HepG2 (cell line): Measurements from ENCODE around the gene FN1. TPM values are rescaled to one million over a fixed set of nuclear protein-coding genes. Genes with fewer than 3 reads are reported as not detected.

ENCODE experiments used
- ARNTL ChIP-seq: sonication (generic); formaldehyde crosslinking; IDR thresholded peaks from 2 replicates; pipeline ENCODE4 v1.4.0; 2020; ENCODE audit warnings: mild to moderate bottlenecking, missing genetic modification reagents
- BORCS8-MEF2B ChIP-seq: sonication (generic); formaldehyde crosslinking; IDR thresholded peaks from 2 replicates; pipeline ENCODE4 v1.8.0; 2022; ENCODE audit warnings: mild to moderate bottlenecking, missing genetic modification reagents
- FOXA3 ChIP-seq: IDR thresholded peaks from 2 replicates; pipeline ENCODE4 v1.6.1; 2016; ENCODE audit warnings: missing genetic modification reagents, missing compliant biosample characterization
- NKX3-1 ChIP-seq: sonication (generic); formaldehyde crosslinking; IDR thresholded peaks from 2 replicates; pipeline ENCODE4 v1.5.0; 2020; ENCODE audit warnings: missing genetic modification reagents
- RARA ChIP-seq: IDR thresholded peaks from 2 replicates; pipeline ENCODE4 v1.6.1; 2016; ENCODE audit warnings: missing genetic modification reagents, missing compliant biosample characterization
- RBFOX2 ChIP-seq: fragments of 200-400 bp; formaldehyde crosslinking; IDR thresholded peaks from 2 replicates; pipeline ENCODE4 v1.6.1; 2017; ENCODE audit warnings: low read depth, mild to moderate bottlenecking, low read length
- SP4 ChIP-seq: sonication (generic); formaldehyde crosslinking; IDR thresholded peaks from 2 replicates; pipeline ENCODE4 v1.8.1; 2023; ENCODE audit warnings: mild to moderate bottlenecking, missing genetic modification reagents
- ZFP82 ChIP-seq: sonication (generic); formaldehyde crosslinking; IDR thresholded peaks from 2 replicates; pipeline ENCODE4 v1.5.1; 2020; ENCODE audit warnings: mild to moderate bottlenecking, missing genetic modification reagents, borderline replicate concordance
- ZFY ChIP-seq: sonication (generic); formaldehyde crosslinking; IDR thresholded peaks from 2 replicates; pipeline ENCODE4 v1.4.0; 2020; ENCODE audit warnings: missing genetic modification reagents
- ZKSCAN1 ChIP-seq: fragments of 150-350 bp; IDR thresholded peaks from 2 replicates; pipeline ENCODE4 v1.6.1; 2014; ENCODE audit warnings: low read length
- ZMAT3 ChIP-seq: sonication (generic); formaldehyde crosslinking; conservative IDR thresholded peaks from 2 replicates; pipeline ENCODE4 v1.7.0; 2021; ENCODE audit warnings: missing genetic modification reagents
- ZMYM4 ChIP-seq: sonication (generic); formaldehyde crosslinking; IDR thresholded peaks from 2 replicates; pipeline ENCODE4 v1.8.1; 2023; ENCODE audit warnings: mild to moderate bottlenecking, missing genetic modification reagents
- ZNF83 ChIP-seq: sonication (generic); formaldehyde crosslinking; IDR thresholded peaks from 2 replicates; pipeline ENCODE4 v1.4.0; 2020; ENCODE audit warnings: missing genetic modification reagents, mild to moderate bottlenecking, borderline replicate concordance
- polyA plus RNA-seq, 8 experiments: library from polyadenylated mRNA; depleted of rRNA in 3 of 8; stranded (reverse) in 7 of 8; unstranded in 1 of 8; fragments of >200 nt; fragmentation: Illumina TruSeq in 4 of 8; extraction: Trizol in 4 of 8; gene quantifications; 2 replicates each; pipeline versions ENCODE4 v1.2.1 to v1.2.3, GENCODE V29; 2011 to 2016; ENCODE audit warnings: low read depth in 4 of 8, missing spikeins in 1 of 8, mixed read lengths in 1 of 8; ENCODE audit not compliant: insufficient read depth in 1 of 8
- total RNA-seq, 5 experiments: library from RNA; depleted of rRNA; stranded (reverse); fragments of >200 nt; fragmentation: Illumina TruSeq; extraction: Trizol; gene quantifications; 2 replicates each; pipeline ENCODE4 v1.2.3, GENCODE V29; 2016; ENCODE audit warnings: low read depth in 1 of 5
- TF ChIP-seq, protein P1 (sequence below): sonication (generic); formaldehyde crosslinking; IDR thresholded peaks from 2 replicates; pipeline ENCODE4 v1.4.0; 2020; ENCODE audit warnings: missing genetic modification reagents
- TF ChIP-seq, protein P2 (sequence below): sonication (generic); formaldehyde crosslinking; IDR thresholded peaks from 2 replicates; pipeline ENCODE4 v1.4.0; 2020; ENCODE audit warnings: missing genetic modification reagents
- TF ChIP-seq, protein P3 (sequence below): sonication (generic); formaldehyde crosslinking; IDR thresholded peaks from 2 replicates; pipeline ENCODE4 v1.5.1; 2020; ENCODE audit warnings: mild to moderate bottlenecking, missing genetic modification reagents
- TF ChIP-seq, protein P4 (sequence below): sonication (generic); formaldehyde crosslinking; IDR thresholded peaks from 2 replicates; pipeline ENCODE4 v1.4.0; 2020; ENCODE audit warnings: missing genetic modification reagents
- TF ChIP-seq, protein P5 (sequence below): sonication (generic); formaldehyde crosslinking; IDR thresholded peaks from 2 replicates; pipeline ENCODE4 v1.8.1; 2023; ENCODE audit warnings: mild to moderate bottlenecking, missing genetic modification reagents

The FN1 gene
- total and polyA plus RNA-seq, 2 of the 13 experiments (the other 11 are each of a cell fraction or from before 2014, with no cell fraction given) = 1,847 to 6,471 TPM

DNA sequence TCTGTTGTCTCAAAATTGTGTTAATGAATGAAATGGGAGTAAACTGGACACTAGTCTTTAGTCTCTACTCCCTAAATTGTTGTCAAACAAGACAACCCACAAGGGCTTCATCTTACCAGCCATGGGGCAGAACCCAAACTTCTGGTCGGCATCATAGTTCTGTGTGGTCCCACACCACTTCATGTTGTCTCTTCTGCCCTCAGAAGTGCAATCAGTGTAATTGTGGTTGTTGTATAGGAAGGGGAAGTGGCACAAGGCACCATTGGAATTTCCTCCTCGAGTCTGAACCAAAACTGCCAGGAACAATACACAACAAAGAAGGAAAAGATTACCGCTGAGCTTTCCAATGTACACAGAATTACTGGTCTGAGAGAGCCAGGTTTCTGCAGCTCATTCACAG lies 12.6 kb downstream of the FN1 start (continued):
- 0 out of 2 replicates have a peak, but pooled peaks have one; percentile 58 for TF ChIP-seq ZFP82 (CRISPR knock-in tag)
- TF ChIP-seq, protein P1, sequence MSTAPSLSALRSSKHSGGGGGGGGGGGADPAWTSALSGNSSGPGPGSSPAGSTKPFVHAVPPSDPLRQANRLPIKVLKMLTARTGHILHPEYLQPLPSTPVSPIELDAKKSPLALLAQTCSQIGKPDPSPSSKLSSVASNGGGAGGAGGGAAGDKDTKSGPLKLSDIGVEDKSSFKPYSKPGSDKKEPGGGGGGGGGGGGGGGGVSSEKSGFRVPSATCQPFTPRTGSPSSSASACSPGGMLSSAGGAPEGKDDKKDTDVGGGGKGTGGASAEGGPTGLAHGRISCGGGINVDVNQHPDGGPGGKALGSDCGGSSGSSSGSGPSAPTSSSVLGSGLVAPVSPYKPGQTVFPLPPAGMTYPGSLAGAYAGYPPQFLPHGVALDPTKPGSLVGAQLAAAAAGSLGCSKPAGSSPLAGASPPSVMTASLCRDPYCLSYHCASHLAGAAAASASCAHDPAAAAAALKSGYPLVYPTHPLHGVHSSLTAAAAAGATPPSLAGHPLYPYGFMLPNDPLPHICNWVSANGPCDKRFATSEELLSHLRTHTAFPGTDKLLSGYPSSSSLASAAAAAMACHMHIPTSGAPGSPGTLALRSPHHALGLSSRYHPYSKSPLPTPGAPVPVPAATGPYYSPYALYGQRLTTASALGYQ = 0 out of 2 replicates have a peak, but pooled peaks have one; percentile 11
- no peak for TF ChIP-seq ZMAT3 (CRISPR knock-in tag)
- TF ChIP-seq, protein P2, sequence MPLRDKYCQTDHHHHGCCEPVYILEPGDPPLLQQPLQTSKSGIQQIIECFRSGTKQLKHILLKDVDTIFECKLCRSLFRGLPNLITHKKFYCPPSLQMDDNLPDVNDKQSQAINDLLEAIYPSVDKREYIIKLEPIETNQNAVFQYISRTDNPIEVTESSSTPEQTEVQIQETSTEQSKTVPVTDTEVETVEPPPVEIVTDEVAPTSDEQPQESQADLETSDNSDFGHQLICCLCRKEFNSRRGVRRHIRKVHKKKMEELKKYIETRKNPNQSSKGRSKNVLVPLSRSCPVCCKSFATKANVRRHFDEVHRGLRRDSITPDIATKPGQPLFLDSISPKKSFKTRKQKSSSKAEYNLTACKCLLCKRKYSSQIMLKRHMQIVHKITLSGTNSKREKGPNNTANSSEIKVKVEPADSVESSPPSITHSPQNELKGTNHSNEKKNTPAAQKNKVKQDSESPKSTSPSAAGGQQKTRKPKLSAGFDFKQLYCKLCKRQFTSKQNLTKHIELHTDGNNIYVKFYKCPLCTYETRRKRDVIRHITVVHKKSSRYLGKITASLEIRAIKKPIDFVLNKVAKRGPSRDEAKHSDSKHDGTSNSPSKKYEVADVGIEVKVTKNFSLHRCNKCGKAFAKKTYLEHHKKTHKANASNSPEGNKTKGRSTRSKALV (CRISPR knock-in tag) = 0 out of 2 replicates have a peak, but pooled peaks have one; percentile 3
- TF ChIP-seq SP4 (CRISPR knock-in tag) = no peak
- 0 out of 2 replicates have a peak, but pooled peaks have one; percentile 8 for TF ChIP-seq FOXA3 (CRISPR knock-in tag)
- no peak for TF ChIP-seq RARA
- TF ChIP-seq NKX3-1 = 0 out of 2 replicates have a peak, but pooled peaks have one; percentile 28
- no peak for TF ChIP-seq ZNF83 (CRISPR knock-in tag)
- 0 out of 2 replicates have a peak, but pooled peaks have one; percentile 29 for TF ChIP-seq ZMYM4 (CRISPR knock-in tag)
- TF ChIP-seq, protein P3, sequence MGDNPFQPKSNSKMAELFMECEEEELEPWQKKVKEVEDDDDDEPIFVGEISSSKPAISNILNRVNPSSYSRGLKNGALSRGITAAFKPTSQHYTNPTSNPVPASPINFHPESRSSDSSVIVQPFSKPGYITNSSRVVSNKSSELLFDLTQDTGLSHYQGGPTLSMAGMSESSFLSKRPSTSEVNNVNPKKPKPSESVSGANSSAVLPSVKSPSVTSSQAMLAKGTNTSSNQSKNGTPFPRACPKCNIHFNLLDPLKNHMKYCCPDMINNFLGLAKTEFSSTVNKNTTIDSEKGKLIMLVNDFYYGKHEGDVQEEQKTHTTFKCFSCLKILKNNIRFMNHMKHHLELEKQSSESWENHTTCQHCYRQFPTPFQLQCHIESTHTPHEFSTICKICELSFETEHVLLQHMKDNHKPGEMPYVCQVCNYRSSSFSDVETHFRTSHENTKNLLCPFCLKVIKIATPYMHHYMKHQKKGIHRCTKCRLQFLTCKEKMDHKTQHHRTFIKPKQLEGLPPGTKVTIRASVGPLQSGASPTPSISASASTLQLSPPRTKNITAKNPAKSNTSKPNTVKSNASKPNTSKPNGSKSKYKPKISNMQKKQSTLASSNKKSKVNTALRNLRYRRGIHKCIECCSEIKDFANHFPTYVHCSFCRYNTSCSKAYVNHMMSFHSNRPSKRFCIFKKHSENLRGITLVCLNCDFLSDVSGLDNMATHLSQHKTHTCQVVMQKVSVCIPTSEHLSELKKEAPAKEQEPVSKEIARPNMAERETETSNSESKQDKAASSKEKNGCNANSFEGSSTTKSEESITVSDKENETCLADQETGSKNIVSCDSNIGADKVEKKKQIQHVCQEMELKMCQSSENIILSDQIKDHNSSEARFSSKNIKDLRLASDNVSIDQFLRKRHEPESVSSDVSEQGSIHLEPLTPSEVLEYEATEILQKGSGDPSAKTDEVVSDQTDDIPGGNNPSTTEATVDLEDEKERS (CRISPR knock-in tag) = 0 out of 2 replicates have a peak, but pooled peaks have one; percentile 44
- 0 out of 2 replicates have a peak, but pooled peaks have one; percentile 33 for TF ChIP-seq BORCS8-MEF2B (CRISPR knock-in tag)
- 0 out of 2 replicates have a peak, but pooled peaks have one; percentile 16 for TF ChIP-seq ARNTL
- TF ChIP-seq ZKSCAN1 = no peak
- TF ChIP-seq, protein P4, sequence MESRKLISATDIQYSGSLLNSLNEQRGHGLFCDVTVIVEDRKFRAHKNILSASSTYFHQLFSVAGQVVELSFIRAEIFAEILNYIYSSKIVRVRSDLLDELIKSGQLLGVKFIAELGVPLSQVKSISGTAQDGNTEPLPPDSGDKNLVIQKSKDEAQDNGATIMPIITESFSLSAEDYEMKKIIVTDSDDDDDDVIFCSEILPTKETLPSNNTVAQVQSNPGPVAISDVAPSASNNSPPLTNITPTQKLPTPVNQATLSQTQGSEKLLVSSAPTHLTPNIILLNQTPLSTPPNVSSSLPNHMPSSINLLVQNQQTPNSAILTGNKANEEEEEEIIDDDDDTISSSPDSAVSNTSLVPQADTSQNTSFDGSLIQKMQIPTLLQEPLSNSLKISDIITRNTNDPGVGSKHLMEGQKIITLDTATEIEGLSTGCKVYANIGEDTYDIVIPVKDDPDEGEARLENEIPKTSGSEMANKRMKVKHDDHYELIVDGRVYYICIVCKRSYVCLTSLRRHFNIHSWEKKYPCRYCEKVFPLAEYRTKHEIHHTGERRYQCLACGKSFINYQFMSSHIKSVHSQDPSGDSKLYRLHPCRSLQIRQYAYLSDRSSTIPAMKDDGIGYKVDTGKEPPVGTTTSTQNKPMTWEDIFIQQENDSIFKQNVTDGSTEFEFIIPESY (CRISPR knock-in tag) = peak; percentile 58
- peak; percentile 68 for TF ChIP-seq RBFOX2
- TF ChIP-seq ZFY (CRISPR knock-in tag) = no peak
- TF ChIP-seq, protein P5, sequence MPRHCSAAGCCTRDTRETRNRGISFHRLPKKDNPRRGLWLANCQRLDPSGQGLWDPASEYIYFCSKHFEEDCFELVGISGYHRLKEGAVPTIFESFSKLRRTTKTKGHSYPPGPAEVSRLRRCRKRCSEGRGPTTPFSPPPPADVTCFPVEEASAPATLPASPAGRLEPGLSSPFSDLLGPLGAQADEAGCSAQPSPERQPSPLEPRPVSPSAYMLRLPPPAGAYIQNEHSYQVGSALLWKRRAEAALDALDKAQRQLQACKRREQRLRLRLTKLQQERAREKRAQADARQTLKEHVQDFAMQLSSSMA (CRISPR knock-in tag) = no peak
